SU-DHL-6 (cell line): ENCODE data around the gene AP2A2.

ENCODE experiments used
- H2AFZ ChIP-seq: fragments of 200-600 bp; sonication (generic); 2 replicates; pipeline ENCODE4 v1.6.1; 2014; ENCODE audit warnings: low read depth, mild to moderate bottlenecking, moderate library complexity, mixed read lengths, antibody characterized with exemption, low read length; ENCODE audit not compliant: severe bottlenecking
- H3F3A ChIP-seq: fragments of 200-600 bp; shearing (Covaris generic); 2 replicates; pipeline ENCODE4 v1.6.0; 2016; ENCODE audit warnings: antibody characterized with exemption, mild to moderate bottlenecking; ENCODE audit not compliant: insufficient read depth
- H3K27ac ChIP-seq: fragments of 200-600 bp; sonication (generic); 2 replicates; pipeline ENCODE4 v1.5.1; 2016; ENCODE audit warnings: low read depth, mild to moderate bottlenecking, low read length, moderate library complexity, mixed read lengths
- H3K27me3 ChIP-seq: fragments of 200-600 bp; sonication (generic), shearing (Covaris generic); 2 replicates; pipeline ENCODE4 v1.6.0; 2014; ENCODE audit warnings: mild to moderate bottlenecking, low read length
- H3K36me3 ChIP-seq: fragments of 200-600 bp; sonication (generic); 2 replicates; pipeline ENCODE4 v1.6.1; 2014; ENCODE audit warnings: mild to moderate bottlenecking, low read length, mixed read lengths
- H3K4me2 ChIP-seq: fragments of 300-600, 200-600 bp; shearing (Covaris generic), sonication (generic); 2 replicates; pipeline ENCODE4 v1.6.0; 2014; ENCODE audit warnings: low read length, low read depth, mild to moderate bottlenecking; ENCODE audit not compliant: poor library complexity, severe bottlenecking
- H3K4me3 ChIP-seq: fragments of 200-600 bp; sonication (generic); 2 replicates; pipeline ENCODE4 v1.5.1; 2014; ENCODE audit warnings: antibody characterized with exemption, low read length, mild to moderate bottlenecking, mixed read lengths; ENCODE audit not compliant: insufficient read depth, poor library complexity, severe bottlenecking
- H3K79me2 ChIP-seq: fragments of 200-600 bp; sonication (generic); 2 replicates; pipeline ENCODE4 v1.6.1; 2014; ENCODE audit warnings: mild to moderate bottlenecking, low read length, moderate library complexity; ENCODE audit not compliant: insufficient read depth
- H3K9ac ChIP-seq: fragments of 200-600 bp; sonication (generic); 2 replicates; pipeline ENCODE4 v1.7.0; 2014; ENCODE audit warnings: mild to moderate bottlenecking, low read length
- H3K9me2 ChIP-seq: fragments of 200-600 bp; sonication (generic); replicated peaks from 2 replicates; pipeline ENCODE4 v1.6.1; 2014; ENCODE audit warnings: low read length; ENCODE audit not compliant: insufficient read depth
- H3K9me3 ChIP-seq: fragments of 200-600 bp; sonication (generic); 2 replicates; pipeline ENCODE4 v1.6.1; 2014; ENCODE audit warnings: low read length, mixed read lengths; ENCODE audit not compliant: insufficient read depth
- H4K20me1 ChIP-seq: fragments of 200-600 bp; sonication (generic); 2 replicates; pipeline ENCODE4 v1.6.1; 2014; ENCODE audit warnings: low read depth, mild to moderate bottlenecking, antibody characterized with exemption, low read length, moderate library complexity, mixed read lengths
- CTCF ChIP-seq: fragments of 200-600 bp; sonication (generic); IDR thresholded peaks from one replicate; pipeline ENCODE4 v1.5.1; 2017; ENCODE audit warnings: antibody characterized with exemption, mild to moderate bottlenecking, low read length, moderate library complexity; ENCODE audit not compliant: insufficient read depth, poor library complexity, severe bottlenecking
- EZH2phosphoT487 ChIP-seq: fragments of 200-600 bp; sonication (generic), shearing (Covaris generic); conservative IDR thresholded peaks from 2 replicates; pipeline ENCODE4 v1.6.1; 2018; ENCODE audit warnings: mild to moderate bottlenecking, antibody characterized with exemption, low read length, moderate library complexity, mixed read lengths

Gene AP2A2

GRCh38 chr11:986270-986951 is 60.7 kb downstream of the AP2A2 start:
- H3K36me3 ChIP-seq: no peaks in the 10 kb centered on the region
- TF ChIP-seq EZH2phosphoT487 (no peak), CTCF (no peak)

GRCh38 chr11:986952-987305 is 61.3 kb downstream of the AP2A2 start:
- Histone ChIP-seq H3K79me2 (no peaks in the 10 kb centered on the region), H3K4me2 (no peak overlapping the region), H3K36me3 (no peaks in the 10 kb centered on the region), H4K20me1 (no peaks in the 10 kb centered on the region), H3K9me3 (no peaks in the 10 kb centered on the region), H3F3A (no peaks in the 10 kb centered on the region), H3K9ac (no peak overlapping the region), H2AFZ (no peak overlapping the region), H3K27me3 (no peaks in the 10 kb centered on the region), H3K9me2 (no peaks in the 10 kb centered on the region), H3K4me3 (no peak overlapping the region), H3K27ac (no peak overlapping the region)
- TF ChIP-seq CTCF (no peak), EZH2phosphoT487 (no peak)

More at GRCh38 chr11:986270-986951, 60.7 kb downstream of the AP2A2 start:
- Histone ChIP-seq H3K4me2 (no peak overlapping the region), H2AFZ (no peak overlapping the region), H3K79me2 (no peaks in the 10 kb centered on the region), H3F3A (no peaks in the 10 kb centered on the region), H3K9me3 (no peaks in the 10 kb centered on the region), H4K20me1 (no peaks in the 10 kb centered on the region), H3K4me3 (no peak overlapping the region), H3K27me3 (no peaks in the 10 kb centered on the region), H3K27ac (no peak overlapping the region), H3K9ac (no peak overlapping the region), H3K9me2 (no peaks in the 10 kb centered on the region)

GRCh38 chr11:987671-988070 is 62.0 kb downstream of the AP2A2 start:
- Histone ChIP-seq H3K27ac (no peak overlapping the region), H4K20me1 (no peaks in the 10 kb centered on the region), H3K4me3 (no peak overlapping the region), H3K9me3 (no peaks in the 10 kb centered on the region), H3F3A (no peaks in the 10 kb centered on the region), H3K9me2 (no peaks in the 10 kb centered on the region), H3K36me3 (no peaks in the 10 kb centered on the region), H3K4me2 (no peak overlapping the region), H3K27me3 (no peaks in the 10 kb centered on the region), H3K9ac (no peak overlapping the region), H2AFZ (no peak overlapping the region), H3K79me2 (no peaks in the 10 kb centered on the region)
- no peak for TF ChIP-seq EZH2phosphoT487
- no peak for TF ChIP-seq CTCF
